AG20443 (cell line): Measurements from ENCODE around the gene METTL26.

Experiments
- DNase-seq: peaks from one replicate; pipeline ENCODE4 v3.0.0; 2012; ENCODE audit warnings: low spot score, mixed read lengths

The METTL26 gene

DNA sequence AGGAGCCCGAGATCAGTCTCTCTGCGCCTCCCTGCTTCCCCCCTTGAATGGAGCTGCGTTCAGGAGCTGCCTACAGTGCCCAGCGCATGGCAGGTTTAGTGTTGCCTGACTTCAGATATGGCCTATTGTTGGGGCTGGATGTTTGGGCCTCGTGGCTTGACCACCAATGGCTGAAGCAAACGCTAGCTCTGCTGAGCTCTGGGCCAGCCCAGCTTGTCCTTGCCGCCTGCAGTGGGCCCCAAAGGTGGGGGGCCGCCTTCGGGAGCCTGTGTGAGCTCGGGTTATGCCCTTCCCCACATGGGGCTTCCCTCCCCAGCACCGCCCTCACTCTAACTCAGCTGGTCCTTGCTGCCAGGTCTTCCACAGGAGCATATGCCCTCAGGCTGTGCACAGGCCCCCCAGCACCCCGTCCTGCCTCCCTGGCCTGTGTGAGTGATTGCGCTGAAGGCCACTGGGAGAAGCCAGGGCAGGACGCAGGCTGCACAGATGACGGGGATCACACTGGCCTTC lies 2.0 kb upstream of the METTL26 start:
- no peak for DNase-seq

DNA sequence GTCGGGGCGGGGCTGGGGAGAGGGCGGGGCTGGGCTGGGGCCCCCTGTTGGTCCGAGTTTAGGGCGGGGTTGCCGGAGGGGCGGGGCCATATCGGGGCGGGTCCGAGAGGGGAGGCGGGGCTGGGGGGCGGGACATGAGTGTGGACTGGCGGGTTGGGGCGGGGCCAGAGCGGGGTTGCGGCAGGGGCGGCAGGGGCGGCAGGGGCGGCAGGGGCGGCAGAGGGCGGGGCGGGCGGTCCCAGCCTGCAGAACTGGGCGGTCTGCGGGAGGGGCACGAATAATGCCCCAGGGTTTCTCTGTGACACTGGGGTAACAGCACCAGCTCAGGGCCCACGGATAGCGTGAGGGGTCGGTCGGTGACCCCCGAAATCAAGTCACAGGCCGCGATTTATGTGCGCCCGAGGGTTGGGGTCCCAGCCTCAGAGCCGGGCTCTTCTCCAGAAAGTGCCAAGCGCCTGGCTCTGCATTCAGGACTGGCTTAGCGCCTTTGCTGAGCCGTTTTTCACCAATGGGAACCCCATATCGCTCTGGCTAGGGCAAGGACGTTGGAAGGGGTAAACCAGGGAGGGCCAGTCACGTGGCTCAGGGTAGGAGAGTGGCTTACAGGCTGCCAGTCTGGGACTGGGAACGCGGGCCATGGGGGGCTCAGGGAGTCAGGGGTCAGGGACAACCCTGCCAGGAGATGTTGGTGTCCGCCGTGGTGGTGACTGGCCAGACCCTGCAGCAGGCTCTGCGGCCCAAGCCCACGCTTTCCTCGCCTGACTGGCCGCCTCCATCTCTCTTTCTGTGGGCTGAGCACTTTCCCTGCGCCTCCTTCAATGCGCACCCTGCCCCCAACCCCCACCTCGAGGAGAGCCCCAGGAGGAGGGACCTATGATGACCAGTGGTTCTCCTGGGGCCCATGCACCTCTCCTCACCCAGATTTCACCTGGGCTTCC lies 1.2 kb upstream of the METTL26 start:
- peak; percentile 99 for DNase-seq

DNA sequence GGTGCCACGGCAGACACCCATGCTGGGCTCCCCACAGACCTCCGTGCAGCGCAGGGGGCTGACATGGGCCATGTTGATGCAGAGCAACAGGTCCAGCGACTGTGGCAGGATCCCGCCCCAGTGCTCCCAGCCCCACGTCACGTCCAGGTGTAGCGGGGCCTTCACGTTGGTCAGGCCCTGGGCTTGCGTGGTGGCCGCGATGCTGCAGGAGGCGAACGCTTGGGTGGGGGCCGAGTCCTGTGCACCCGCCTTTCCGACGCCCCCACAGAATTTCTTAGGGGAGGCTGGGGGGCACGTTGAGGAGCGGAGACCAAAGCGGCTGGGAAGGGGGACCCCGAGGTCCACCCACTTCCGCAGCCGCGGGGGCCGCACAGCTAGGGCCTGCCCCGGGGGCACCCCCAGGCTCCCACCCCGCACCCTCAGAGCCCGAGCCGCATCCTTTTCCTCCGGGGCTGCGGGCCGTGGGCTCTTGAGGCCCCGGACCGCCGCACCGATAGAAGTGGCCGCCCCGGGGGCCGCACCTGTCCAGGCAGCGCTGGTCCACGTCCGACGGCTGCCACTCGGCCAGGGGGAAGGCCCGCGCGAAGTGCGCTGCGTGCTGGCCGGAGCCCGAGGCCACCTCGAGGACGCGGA lies 416 bp downstream of the METTL26 start:
- DNase-seq, result no peak

DNA sequence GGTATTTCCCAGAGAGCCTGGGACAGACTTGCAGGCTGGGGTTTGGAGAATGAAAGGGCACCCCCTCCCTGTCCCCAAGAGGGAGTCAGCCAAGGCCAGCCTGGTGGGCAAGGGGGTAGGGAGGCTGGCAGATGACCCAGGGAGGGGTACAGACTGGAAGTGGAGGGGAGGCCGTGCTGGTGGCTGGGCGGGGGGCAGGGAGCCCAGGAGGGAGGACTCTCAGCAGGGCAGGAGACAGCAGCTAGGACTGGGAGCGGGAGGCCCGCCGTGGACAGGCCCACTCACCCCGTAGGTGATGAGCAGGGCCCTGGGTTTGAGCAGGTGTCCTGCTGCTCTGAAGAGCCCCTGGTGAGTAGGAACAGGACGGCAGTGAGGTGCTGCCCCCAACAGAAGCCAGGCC lies 1.1 kb downstream of the METTL26 start:
- DNase-seq, result no peak

DNA sequence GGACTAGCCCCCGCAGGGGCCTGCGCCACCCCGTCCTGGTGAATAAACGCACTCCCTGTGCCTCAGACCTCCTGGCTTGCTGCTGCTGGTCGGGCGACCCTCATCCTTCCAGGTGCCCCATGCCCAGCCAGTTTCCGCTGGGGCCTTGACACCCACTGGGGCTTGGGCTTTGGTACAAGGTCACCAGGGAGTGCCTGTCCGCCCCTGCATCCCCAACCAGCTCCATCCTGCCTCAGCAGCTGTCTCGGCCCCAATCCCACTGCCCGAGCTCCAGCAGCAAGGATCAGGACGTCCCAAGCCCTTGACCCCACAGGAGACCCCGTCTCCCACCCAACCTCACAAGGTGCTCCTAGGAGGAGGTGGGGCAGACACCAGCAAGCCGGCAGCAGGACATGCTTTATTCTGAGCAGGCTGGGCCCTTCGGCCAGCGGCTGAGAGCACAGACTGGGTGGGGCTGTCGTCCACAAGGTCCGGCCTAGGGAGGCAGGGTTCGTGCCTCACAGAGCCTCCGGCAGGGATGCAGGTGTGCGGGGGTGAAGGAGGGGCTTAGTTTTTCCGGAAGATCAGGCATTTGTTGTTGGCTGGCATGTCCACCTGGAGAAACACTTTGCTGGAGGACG lies 1.9 kb downstream of the METTL26 start:
- no peak for DNase-seq

DNA sequence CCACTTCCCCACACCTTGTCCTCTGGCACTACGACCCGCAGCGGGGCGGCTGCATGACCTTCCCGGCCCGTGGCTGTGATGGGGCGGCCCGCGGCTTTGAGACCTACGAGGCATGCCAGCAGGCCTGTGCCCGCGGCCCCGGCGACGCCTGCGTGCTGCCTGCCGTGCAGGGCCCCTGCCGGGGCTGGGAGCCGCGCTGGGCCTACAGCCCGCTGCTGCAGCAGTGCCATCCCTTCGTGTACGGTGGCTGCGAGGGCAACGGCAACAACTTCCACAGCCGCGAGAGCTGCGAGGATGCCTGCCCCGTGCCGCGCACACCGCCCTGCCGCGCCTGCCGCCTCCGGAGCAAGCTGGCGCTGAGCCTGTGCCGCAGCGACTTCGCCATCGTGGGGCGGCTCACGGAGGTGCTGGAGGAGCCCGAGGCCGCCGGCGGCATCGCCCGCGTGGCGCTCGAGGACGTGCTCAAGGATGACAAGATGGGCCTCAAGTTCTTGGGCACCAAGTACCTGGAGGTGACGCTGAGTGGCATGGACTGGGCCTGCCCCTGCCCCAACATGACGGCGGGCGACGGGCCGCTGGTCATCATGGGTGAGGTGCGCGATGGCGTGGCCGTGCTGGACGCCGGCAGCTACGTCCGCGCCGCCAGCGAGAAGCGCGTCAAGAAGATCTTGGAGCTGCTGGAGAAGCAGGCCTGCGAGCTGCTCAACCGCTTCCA lies 2.6 kb downstream of the METTL26 start:
- DNase-seq, result no peak

DNA sequence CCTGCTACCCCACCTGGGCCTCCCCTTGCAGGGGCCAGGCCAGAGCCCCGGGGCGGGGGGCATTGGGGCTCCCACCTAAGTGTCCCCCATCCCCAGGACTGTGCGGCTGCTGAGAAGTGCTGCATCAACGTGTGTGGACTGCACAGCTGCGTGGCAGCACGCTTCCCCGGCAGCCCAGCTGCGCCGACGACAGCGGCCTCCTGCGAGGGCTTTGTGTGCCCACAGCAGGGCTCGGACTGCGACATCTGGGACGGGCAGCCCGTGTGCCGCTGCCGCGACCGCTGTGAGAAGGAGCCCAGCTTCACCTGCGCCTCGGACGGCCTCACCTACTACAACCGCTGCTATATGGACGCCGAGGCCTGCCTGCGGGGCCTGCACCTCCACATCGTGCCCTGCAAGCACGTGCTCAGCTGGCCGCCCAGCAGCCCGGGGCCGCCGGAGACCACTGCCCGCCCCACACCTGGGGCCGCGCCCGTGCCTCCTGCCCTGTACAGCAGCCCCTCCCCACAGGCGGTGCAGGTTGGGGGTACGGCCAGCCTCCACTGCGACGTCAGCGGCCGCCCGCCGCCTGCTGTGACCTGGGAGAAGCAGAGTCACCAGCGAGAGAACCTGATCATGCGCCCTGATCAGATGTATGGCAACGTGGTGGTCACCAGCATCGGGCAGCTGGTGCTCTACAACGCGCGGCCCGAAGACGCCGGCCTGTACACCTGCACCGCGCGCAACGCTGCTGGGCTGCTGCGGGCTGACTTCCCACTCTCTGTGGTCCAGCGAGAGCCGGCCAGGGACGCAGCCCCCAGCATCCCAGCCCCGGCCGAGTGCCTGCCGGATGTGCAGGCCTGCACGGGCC lies 3.4 kb downstream of the METTL26 start:
- no peak for DNase-seq

DNA sequence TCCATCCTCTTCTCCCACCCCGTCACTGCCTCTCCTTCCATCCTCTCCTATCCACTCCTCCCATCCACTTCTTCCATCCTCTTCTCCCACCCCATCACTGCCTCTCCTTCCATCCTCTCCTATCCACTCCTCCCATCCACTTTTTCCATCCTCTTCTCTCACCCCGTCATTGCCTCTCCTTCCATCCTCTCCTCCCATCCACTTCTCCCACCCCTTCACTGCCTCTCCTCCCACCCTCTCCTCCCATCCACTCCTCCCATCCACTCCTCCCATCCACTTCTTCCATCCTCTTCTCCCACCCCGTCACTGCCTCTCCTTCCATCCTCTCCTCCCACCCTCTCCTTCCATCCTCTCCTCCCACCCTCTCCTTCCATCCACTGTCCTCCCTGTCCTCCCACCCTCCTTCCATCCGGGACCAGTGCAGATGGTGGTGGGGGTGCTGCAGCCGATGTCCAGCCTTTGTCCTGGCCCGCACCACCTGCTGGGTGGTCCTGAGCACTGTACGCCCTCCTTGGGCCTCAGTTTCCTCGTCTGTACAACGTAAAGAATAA lies 4.2 kb downstream of the METTL26 start:
- DNase-seq, result no peak

DNA sequence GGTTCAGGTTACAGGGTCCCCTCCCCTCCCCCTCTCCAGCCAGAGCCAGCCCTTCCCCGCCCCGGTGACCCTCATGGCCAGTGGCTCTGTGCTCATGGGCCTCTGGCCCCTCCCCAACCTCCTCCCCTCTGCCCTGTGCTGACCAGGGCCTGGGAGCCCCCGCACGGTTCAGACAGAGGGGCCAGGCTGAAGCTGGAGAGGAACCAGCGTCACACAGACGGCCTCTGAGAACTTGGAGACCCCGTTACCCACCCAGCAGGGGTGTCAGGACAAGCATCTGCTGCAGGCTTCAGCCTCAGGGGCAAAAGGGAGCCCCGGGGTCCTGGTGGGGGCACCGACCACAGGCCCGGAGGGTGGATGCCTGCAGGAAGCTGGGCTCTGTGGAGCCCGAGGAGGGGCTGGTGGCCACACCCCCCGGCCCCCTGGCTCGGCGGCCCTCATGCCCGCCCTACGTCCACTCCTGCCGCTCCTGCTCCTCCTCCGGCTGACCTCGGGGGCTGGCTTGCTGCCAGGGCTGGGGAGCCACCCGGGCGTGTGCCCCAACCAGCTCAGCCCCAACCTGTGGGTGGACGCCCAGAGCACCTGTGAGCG lies 5.2 kb downstream of the METTL26 start, which contains the start of gene WFIKKN1:
WFIKKN1 (plus strand) TSS at position 171 of the 591 bp plus-strand sequence; CDS start at position 440, 269 bp downstream.
- DNase-seq, result no peak

DNA sequence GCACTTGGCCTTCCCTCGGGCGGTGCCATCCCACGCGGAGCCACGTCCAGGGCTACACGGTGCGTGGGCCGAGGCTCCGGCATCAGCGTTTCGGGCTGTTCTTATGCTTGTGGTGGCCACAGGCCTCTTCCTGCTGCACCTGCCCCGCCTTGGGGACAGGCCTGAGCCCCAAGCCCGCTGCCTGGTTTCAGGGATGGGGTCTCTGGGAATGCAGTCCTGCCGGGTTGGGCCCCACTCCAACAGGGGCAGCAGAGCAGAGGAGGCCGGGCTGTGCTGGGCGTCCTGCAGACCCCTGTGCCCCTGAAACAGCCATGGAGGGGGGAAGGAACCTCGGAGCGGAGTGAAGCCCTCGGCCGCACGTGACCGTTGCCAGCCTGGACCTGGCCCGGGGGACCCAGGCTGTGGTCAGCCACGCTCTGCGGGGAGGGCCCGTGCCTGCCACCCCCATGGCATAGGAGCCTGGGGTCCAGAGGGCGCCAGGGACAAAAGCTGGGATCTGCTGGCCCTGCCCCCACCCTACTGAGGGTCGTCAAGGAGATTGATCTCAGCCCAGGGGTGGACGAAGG lies 5.8 kb downstream of the METTL26 start:
- DNase-seq, result no peak

DNA sequence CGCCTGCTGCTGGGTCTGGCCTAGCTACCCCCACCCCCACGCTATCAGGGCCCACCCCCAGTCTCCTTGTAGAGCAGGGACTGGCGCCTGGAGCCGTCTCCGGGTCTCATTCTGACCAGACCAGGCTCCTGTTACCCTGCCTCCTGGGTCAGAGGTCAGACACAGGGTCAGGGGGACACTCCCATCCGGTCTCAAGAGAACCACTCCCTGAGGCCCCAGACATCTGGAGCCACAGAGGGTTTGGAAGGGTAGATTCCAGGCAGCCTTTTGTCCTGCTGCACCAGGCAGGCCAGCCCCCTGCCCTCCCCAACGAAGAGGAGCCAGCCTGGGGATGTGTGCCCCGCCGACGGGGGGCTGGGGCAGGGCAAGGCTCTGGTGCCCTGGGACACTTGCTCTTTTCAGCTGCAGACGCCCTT lies 6.3 kb downstream of the METTL26 start:
- DNase-seq, result no peak

DNA sequence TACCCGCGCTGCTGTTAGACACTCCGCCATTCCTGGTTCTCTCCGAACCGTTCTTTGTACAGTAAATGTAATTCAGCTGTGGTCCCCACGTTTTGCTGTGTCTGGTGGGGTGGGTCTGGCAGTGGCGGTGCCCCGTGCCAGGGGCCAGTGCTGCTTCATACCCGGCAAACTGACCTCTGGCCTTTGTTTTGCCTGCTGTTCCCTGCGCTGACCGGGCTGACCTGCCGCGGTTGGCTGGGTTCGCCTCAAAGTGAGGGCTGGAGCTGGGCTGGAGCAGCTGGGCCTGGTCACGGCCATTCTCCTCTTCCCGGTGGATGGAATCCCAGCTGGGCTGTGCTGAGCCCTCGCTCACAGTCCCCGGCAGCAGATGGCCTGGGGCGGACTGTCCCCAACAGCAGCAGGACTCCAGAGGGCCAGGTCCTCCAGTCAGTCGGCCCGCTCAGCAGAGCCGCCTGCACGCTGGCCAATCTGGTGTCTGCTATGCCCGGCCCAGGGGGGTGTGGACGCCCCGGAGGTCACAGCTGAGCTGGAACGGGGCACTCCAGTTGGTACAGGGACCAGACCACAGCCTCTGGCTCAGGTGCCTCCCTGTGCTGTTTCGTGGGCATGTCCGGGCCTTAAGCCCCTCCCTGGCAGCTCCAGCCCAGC lies 6.8 kb downstream of the METTL26 start:
- no peak for DNase-seq

DNA sequence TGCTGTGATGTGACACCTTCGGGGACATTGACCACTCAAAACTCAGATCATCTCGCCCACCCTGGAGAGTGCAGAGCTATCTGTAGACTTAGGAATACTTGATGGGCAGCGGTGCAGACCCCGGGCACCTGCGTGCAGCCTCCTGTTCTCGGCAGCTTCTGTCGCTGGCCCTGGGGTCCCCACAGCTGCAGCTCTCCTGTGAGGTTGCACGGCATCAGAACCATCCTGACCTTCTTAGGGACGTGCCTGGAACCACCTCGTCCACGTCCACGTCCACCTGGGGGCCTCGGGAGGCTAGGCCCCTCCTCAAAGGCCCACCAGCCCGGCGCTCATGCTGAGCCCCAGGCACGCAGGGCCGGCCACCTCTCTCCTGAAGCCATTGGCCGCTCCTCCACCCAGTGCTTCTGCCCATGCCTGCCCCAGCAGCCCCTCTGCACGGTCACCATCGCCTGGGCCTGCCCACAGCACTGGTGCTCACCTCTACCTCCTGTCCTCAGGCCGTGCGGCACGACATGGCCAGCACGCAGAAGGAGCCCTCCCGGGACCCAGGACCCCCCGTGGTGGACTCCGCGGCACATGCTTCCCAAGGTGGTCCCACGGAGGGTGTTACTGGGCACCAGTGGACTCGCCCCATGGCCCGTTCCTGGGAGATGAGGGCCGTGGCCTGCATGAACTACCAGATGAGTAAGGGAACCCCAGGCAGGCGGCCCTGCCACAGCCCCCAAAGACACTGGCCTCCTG lies 7.6 kb downstream of the METTL26 start:
- DNase-seq, result no peak

DNA sequence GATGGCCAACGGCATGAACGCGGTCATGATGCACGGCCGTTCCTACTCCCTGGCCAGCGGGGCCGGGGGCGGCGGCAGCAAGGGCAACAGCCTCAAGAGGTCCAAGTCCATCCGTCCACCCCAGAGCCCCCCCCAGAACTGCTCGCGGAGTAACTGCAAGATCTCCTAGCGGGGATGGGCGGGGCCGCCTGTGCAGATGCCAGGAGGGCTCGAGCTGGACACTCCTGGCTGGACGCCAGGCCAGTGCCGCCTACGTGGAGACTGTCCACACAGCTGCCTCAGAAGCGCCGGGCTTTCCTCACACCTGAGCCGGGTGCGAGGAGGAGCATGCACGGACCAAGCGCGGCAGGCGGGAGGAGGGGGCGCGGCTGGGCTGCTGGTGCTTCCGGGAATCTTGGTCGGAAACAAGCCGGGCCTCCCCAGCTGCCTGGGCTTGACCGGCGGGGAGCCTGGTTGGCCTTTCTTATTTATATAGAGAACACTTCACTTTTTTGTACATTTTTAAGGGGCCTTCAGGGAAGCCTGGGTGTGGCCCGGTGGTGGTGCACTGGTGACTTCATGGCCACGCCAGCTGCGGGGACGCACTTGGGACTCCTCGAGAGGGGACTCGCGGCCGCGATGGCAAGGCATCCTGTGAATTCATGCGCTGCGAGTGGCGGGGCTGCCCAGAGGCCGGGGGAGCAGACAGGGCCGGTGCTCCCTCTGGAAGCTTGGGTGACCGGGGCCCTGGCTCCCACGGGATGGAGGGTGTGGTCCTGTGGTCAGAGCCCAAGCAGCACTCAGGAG lies 8.5 kb downstream of the METTL26 start:
- DNase-seq, result no peak

DNA sequence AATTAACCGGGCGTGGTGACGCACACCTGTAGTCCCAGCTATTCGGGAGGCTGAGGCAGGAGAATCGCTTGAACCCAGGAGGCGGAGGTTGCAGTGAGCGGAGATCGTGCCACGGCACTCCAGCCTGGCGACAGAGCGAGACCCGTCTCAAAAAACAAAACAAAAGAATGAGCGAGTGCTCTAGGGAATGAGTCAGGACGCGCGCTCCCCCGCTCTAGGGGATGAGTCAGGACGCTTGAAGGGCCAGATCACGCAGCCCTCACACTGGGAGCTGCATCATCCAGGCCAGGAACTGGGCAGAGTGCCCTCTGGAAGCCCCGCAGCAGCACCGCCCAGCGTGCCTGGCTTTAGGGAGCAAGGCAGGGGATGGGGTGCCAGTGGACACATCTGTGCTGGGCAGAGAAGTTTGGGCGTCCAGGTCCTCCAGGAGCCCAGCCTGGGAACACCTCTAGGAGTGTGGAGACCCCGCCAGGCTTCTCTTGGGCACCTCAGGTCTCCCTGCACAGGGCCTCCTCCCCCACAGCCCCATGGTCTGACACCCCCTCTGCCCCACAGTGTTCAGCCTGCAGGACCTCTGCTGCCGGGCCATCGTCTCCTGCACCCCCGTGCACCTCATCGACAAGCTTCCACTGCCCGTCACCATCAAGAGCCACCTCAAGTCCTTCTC lies 9.2 kb downstream of the METTL26 start:
- DNase-seq, result peak; percentile 99

DNA sequence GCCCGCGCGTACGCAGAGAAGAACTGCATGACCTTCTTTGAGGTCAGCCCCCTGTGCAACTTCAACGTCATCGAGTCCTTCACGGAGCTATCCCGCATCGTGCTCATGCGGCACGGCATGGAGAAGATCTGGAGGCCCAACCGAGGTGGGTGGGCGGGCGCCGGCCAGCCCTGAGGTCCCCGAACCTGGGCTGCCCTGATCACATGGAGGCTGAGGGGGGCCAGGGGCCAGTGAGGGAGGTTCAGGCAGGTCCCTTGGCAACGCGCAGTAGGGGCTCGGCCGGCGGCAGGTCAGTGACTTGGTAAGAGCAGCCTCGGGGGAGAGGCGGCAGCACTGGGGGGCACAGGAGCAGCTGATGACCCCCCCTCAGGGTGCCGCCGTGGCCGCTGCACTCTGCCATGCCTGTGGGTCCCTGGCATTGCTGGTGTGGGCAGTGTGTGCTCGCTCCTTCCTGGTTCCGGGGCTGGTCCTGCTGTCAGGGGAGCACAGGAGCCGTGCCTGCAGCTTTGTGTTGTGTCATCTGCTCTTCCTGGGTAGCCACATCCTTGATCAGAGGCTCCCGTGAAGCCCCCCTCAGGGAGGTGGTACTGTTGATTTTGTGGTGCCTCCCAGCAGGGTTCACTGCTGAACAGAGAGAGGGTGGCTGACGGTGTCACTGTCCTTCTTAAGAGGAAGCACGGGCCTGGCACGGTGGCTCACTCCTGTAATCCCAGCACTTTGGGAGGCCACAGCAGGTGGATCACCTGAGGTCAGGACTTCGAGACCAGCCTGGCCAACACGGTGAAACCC lies 9.9 kb downstream of the METTL26 start:
- DNase-seq, result no peak
